Cerebellar nuclear complex (tissue), 1 donor: ENCODE data around the gene ARAP2.

Experiments used
- DNase-seq, 2 experiments: peaks; one replicate each; lab custom pipeline; 2025; lab: John Stamatoyannopoulos, UW

ARAP2 gene

GRCh38 chr4:36128689-36129088, 115.6 kb downstream of the ARAP2 start:
- no peak for DNase-seq

DNA sequence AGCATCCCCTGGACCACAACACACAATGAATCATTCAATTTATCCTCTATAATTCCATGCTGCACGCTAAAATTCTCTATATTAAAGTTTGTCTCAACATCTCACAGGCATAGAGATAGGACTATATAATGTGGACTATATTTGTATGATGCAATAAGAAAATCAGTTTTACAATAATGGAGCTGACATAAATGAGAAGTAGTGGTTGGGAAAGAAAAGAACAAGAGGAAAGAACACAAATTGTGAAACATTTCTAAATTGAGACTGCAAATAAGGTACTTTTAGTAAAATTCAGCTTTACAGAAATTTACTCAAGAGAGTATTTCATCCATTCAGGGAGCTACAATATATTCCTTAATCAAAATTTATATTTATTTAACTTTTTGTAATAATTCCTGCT, 120.4 kb downstream of the ARAP2 start:
- DNase-seq = no peak

DNA sequence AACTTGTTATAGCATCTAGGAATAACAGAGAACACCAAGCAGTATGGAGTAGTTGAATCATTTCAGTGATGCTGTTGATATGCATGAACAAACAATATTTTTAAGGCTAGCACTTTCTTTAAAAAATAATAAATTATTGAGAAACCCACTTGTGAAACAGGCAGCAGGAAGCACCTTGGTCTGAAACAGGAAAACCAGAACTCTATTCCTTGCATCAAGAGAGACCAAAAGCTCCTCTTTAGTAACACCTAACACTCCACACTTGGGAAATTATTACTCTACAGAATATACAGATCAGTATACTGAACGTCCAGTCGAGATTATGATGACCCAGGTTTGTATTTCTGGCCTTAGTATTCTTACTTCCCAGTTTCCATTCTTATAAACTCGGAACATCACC, 129.0 kb downstream of the ARAP2 start:
- no peak for DNase-seq

- no peak for DNase-seq
Observed at GRCh38 chr4:36111172-36111571, 133.1 kb downstream of the ARAP2 start.

GRCh38 chr4:36099509-36099908, 144.8 kb downstream of the ARAP2 start:
- DNase-seq = no peak

DNA sequence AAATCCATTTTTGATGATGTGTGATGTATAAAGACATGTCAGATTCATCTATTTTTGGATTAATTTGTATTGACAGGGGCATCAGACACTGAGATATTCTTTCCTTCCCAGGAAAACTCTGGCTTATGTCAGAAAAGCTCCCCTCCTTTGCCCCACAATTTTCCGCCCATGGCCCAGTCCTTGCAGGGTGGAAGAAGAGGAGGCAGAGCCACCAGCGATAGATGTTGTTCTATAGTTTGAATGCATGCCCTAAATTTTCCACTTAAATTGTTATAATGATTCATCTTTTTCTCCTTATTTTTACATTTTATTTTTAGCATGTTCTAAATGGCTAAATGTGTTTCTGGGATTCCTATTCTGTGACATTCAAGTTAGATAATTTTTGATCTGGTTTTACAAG, 149.3 kb downstream of the ARAP2 start:
- DNase-seq = no peak

GRCh38 chr4:36091997-36092396, 152.3 kb downstream of the ARAP2 start:
- no peak for DNase-seq

DNA sequence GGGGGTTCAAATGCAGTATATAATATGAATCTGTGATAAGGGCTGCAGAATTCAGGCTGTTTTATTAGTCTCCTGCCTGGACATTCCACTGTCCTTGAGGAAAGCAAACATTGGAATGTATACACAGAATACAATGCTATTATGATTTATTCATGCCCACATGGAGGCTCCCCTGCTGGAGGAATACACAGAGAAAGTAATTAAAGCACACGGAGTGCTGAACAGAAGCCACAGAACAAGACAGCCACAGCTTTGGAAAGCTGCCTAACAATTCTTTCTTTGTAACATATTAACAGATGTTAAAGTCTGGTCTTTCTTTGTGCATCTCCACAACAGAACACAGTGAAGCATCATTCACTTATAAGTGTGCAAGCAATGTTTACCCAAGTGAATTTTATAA, 155.8 kb downstream of the ARAP2 start:
- no peak for DNase-seq

- no peak for DNase-seq
Observed at GRCh38 chr4:36086261-36086786, 158.0 kb downstream of the ARAP2 start.

DNA sequence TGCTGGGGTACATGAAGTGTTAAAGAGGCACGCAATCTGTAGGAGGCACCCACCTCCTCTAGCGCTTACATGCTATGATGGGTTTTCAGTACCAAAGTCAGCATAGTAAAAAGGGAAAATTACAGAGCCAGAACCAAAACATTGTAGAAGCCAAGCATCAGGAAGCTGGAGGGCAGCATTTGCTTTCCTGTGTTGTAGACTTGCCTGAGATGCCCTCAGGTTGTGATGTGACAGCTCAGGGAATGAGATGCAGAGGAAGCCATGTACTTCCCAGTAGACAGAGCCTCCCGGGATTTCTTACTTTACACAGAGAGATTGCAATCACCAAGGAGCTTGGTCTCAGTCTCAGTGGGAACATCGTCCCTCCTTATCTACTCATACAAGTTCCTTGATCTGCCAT, 161.5 kb downstream of the ARAP2 start:
- no peak for DNase-seq

GRCh38 chr4:36081185-36081584, 163.1 kb downstream of the ARAP2 start:
- DNase-seq = no peak

DNA sequence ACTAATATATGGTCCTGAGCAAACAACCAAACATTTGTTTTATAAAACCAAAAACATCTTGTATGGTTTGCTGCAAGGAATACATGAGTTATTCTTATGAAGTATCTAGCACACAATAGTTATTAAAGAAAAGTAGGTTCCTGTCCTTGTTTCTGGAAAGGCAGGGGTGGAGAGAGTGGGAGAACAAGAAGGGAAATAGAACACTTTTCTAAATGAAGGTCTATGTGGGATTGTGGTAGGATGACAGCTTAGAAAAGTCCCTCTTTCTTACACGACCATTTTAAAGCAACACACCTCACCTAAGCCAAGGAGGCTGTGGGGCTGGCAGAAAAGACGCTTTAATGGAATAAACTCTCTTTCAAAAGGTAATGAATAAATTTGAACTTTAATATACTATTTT, 164.6 kb downstream of the ARAP2 start:
- no peak for DNase-seq

GRCh38 chr4:36078319-36078718, 166.0 kb downstream of the ARAP2 start:
- DNase-seq = no peak

DNA sequence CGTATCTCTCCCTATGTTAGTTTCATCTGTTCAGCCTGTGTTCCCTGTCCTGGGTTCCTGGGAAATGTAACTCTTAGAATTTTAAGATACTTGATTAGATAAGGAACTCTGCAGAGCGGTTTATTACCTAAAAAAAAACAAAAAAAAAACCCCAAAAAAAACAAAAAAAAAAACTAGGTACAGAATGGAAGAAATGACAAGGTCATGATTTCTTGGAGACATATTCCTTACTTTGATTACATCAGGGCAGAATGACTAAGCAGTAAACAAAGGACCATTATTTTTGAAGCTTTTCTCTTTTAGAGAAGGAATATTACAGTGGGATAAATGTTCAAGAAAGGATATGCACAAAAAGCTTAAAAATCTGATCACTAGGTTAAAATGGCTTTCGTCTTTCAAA, 171.8 kb downstream of the ARAP2 start:
- no peak for DNase-seq

DNA sequence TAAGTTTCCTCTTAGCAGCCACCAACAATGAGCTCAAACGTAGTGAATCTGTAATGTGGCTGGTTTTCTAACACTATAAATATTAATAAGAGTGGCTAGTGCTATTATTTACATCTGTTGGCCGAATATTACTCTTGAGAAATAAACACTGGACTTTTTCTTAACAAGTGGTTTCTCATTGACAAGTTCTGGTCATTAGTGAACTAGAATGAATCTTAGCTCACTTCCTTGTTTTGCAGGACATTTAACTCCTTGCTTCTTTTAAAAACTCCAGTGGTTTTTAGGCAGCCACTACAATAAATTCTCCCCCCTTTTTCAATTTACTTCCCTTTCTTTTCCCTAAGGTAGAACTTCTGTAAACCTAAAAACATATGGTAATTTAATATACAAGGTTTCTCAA, 177.2 kb downstream of the ARAP2 start:
- DNase-seq = no peak

GRCh38 chr4:36065274-36065871, 178.9 kb downstream of the ARAP2 start:
- no peak for DNase-seq

- no peak for DNase-seq
Observed at GRCh38 chr4:36064117-36064516, 180.2 kb downstream of the ARAP2 start.

GRCh38 chr4:36056136-36056535, 188.2 kb downstream of the ARAP2 start:
- no peak for DNase-seq

DNA sequence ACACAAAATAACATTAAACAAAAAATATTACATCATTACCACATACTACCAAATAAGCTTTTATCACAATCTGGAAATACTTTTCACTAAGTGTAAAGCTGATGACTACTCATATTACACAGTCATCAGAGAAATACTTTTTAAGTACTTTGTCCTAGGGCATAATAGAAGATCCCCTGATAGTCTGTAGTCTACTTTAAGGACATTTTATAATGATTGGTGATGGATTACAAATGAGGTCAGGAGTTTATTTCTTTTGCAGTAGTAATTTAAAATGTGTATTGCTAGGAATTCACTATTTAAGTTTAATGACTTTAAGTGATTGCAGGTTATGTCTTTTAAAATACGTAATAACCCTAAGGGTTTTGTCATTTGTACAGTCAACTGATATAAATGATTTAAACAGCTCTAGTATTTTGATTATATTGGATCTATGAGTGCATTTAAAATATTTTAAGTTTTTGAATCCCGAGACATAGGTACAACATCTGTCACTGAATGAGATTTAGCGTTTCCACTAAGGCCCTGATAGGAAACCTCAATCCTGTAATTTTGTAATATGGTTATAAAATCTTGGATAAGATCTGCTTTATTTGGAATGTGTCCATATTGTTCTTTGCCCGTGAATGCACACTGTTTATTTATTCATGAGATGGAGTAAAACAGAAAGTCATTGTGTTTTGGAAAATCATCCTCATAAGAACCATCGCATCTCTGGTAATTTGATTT, 189.5 kb downstream of the ARAP2 start:
- DNase-seq = no peak

DNA sequence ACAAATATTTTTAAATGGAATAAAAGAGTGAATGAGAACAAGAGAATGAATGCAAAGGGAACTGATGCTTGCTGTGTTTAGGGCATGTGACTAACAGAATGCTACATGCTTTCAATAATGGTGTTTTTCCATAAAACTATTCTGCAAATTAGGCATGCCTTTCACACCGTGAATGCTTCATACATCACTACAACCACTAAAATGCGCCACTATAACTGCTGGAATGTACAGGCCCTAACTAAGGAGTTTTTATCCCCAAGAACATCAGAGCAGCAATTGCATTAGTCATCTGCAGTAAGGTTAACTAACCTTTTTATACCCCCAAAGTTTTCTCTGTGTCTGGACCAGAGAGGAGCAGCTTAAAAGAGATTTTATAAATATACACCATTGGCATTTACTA, 190.4 kb downstream of the ARAP2 start:
- no peak for DNase-seq

DNA sequence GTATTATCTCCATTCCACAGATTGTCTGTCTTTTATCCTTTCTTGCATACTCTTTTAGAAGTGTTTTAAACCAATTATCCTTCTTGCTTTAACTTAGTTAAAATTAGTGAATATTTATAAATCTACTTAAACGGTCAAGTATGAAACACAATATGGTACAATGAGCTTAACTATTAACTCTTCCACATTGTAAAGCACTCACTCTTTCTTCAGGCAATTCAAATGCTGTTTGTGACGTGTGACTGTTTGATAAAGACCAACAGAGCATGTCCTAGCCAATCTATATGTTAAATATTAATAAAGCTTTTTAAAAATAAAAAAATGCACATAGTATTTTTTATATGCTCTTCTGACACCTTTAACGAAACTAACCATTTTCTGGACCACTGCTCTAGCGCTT, 192.7 kb downstream of the ARAP2 start:
- no peak for DNase-seq

GRCh38 chr4:36046026-36046425, 198.3 kb downstream of the ARAP2 start:
- no peak for DNase-seq

DNA sequence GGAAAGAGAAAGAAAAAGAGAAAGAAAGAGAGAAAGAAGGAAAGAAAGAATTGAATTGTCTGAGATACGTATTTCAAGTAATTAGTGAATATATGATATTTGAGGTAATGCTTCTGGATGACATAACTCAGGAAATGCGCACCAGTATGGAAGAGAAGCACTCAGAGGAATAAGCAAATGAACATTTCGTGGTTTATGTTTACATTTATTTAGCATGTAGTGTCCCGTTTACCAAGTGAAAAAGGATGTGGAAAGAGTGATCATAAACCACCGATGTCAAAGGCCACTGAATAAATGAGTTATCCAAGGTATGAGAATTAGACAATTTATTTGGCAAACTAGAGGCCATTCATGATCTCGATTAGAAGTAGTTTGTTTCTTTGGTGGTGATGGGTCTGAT, 200.4 kb downstream of the ARAP2 start:
- no peak for DNase-seq

DNA sequence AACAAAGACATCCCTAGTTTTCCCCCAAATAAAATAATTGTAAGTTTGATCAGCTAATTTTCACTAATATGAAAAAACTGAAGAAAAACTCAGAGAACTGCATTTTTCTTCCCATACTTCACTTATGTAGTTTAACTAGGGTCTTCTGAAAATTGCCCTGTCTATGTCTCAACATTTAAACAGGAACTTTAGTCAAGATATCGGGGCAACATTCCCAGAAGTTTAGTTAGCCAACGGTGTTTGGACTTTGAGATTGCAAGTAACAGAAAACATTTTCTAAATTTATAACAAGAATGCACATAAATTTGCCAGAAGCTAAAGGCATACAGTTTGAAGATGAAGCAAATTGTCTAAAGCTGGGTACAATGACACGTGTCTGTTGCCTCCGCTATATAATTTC, 201.1 kb downstream of the ARAP2 start:
- no peak for DNase-seq
